Measurements from ENCODE around the gene ALDOA.
"Not testable (repeated sequence)": the region's sequence is repeated elsewhere in the genome, so short reads cannot be mapped to it uniquely, and the experiment has no call there.

The ALDOA gene

DNA sequence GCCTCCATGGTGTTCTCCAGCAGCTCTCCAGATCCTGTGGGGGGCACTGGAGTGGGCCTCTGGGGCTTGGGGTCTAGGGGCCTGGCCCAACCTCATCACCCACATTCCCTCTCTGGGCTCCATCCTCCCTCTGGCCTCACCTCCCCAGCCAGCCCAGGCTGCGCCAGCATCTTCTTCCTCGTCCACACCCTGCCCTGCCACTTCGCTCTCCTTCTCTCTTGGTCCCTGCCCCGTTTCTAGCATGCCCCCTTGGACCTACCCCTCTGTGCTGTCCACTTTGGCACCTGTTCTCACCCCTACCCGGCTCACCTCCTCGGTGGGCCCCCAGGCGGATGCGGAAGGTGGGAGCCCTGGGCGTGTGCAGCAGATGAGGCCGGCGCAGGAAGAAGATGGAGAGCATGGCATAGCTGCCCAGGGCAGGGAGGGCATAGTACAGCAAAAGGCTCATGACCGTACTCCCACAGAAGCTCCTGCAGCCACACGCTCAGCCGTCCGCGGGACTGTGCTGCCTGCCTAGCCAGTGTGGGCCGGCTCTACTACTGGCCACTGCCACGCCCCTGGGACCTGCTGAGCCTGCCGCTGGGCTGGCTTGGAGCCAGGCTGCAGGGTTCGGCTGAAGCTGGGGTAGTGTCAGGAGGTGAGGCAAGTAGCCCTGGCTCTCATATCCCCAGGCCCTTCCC lies 47.6 kb downstream of the ALDOA start, which contains the start of gene GDPD3:
GDPD3 (minus strand) TSS at position 507 of the 680 bp plus-strand sequence; CDS start at position 448, 59 bp downstream.
- ChIA-PET POLR2A (no interaction called here), CTCF (interaction anchor here (1.0 to 4.3 kb wide), 7 partner anchors 8 to 72 kb away, joined by 3 to 29 read pairs (median 9); partner anchors contain the start of gene CORO1A)
- TF ChIP-seq, protein P1, sequence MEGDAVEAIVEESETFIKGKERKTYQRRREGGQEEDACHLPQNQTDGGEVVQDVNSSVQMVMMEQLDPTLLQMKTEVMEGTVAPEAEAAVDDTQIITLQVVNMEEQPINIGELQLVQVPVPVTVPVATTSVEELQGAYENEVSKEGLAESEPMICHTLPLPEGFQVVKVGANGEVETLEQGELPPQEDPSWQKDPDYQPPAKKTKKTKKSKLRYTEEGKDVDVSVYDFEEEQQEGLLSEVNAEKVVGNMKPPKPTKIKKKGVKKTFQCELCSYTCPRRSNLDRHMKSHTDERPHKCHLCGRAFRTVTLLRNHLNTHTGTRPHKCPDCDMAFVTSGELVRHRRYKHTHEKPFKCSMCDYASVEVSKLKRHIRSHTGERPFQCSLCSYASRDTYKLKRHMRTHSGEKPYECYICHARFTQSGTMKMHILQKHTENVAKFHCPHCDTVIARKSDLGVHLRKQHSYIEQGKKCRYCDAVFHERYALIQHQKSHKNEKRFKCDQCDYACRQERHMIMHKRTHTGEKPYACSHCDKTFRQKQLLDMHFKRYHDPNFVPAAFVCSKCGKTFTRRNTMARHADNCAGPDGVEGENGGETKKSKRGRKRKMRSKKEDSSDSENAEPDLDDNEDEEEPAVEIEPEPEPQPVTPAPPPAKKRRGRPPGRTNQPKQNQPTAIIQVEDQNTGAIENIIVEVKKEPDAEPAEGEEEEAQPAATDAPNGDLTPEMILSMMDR (IDR thresholded peaks at IDR 0.05; ENCODE audit: control extremely low read depth, extremely low read depth, low read depth, missing control alignments): no peak
- no peak for DNase-seq (ENCODE audit: extremely low spot score)

DNA sequence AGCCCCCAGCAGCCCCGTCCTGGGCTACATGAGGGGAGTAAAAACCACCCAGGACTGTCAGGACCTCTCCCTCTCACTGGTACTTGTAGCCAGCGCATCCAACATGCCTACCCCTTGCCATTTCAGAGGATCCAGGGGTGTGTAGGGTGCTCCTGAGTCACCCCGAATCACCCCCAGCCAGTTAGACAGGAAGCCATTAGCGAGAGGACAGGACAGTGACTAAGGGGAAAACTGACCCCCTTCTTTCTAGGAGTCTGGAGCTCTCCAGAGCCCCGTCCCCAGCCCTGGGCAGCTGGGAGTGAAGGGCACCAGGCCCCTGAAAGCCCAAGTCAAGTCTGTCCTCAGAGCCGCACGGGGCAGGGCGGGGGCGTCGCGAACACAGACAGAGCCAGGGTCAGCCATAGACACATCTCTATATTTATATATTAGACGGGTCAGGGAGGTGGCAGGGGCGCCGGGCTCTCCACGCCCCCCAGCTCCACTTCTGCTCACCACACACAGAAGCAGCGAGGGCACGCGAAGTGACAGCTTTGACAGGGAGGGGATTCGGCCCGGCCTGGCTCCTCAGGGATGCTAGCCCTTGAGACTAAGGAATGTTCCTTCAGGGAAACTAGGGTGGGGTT lies 48.3 kb downstream of the ALDOA start:
- no peak for DNase-seq (ENCODE audit: extremely low spot score)
- POLR2A ChIA-PET: no interaction called here
- CTCF ChIA-PET: interaction anchor here (0.6 to 4.3 kb wide), 6 partner anchors 11 to 72 kb away, joined by 3 to 29 read pairs (median 6); partner anchors contain the start of gene CORO1A
- TF ChIP-seq, protein P1 (IDR thresholded peaks at IDR 0.05; ENCODE audit: control extremely low read depth, extremely low read depth, low read depth, missing control alignments): no peak

GRCh38 chr16:30114411-30114810 lies 48.9 kb downstream of the ALDOA start:
- ChIA-PET POLR2A (no interaction called here), CTCF (interaction anchor here (0.6 to 4.3 kb wide), 3 partner anchors 11 to 69 kb away, joined by 3 to 26 read pairs (median 7); partner anchors contain the start of gene CORO1A)
- TF ChIP-seq, protein P1 (IDR thresholded peaks at IDR 0.05; ENCODE audit: control extremely low read depth, extremely low read depth, low read depth, missing control alignments): no peak
- DNase-seq (ENCODE audit: extremely low spot score): no peak

DNA sequence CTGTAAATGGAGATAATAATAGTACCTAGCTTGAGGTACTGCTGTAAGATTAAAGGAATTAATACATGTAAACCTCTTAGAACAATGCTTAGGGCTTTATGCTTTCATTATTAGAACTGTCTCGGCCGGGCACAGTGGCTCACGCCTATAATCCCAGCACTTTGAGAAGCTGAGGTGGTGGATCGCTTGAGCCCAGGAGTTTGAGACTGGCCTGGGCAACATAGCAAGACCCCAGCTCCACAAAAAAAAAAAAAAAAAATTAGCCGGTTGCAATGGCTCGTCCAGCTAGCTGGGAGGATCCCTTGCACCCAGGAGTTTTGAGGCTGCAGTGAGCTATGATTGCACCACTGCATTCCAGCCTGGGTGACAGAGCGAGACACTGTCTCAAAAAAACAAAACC lies 49.3 kb downstream of the ALDOA start:
- POLR2A ChIA-PET; DNase-seq (ENCODE audit: extremely low spot score): not testable (repeated sequence)
- CTCF ChIA-PET: interaction anchor here (1.0 to 4.3 kb wide), 3 partner anchors 12 to 69 kb away, joined by 3 to 26 read pairs (median 7); partner anchors contain the start of gene CORO1A

DNA sequence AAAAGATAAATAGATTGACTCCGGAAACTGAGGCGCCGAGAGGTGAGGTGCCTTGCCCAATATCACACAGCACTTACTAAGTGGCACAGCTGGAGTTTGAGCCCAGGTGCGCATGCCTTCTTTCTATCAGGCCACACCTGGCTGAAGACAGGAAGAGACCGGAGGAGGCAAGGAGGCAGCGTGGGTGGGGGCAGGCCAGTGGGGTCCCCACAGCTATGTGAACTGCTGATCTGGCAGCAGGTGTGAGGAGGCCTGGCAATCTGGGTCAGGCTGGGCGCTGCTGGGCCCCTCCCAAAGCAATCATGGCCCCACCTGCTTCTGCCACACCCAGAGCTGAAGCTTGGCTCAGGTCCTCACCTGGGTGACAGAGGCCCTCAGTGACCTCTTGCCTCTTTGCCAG lies 49.7 kb downstream of the ALDOA start:
- POLR2A ChIA-PET: no interaction called here
- TF ChIP-seq, protein P1 (IDR thresholded peaks at IDR 0.05; ENCODE audit: control extremely low read depth, extremely low read depth, low read depth, missing control alignments): no peak
- CTCF ChIA-PET: interaction anchor here (1.0 to 2.0 kb wide), 2 partner anchors 24 to 68 kb away, joined by 3 to 7 read pairs; partner anchors contain the start of gene CORO1A
- DNase-seq (ENCODE audit: extremely low spot score): no peak

- POLR2A ChIA-PET: no interaction called here
Measured at GRCh38 chr16:30116291-30117207, 51.0 kb downstream of the ALDOA start.

More at GRCh38 chr16:30116291-30117207, 51.0 kb downstream of the ALDOA start:
- CTCF ChIA-PET: interaction anchor here (1.5 to 1.6 kb wide), 2 partner anchors 10 to 24 kb away, joined by 5 to 6 read pairs; no protein-coding TSS in a partner anchor
- no peak for DNase-seq (ENCODE audit: extremely low spot score)
- TF ChIP-seq, protein P1 (IDR thresholded peaks at IDR 0.05; ENCODE audit: control extremely low read depth, extremely low read depth, low read depth, missing control alignments): no peak
